ENCODE data around the gene WDR72. TPM values are rescaled to one million over a fixed set of nuclear protein-coding genes. Genes with fewer than 3 reads are reported as not detected.

WDR72 gene
- total RNA-seq (not detected), polyA plus RNA-seq (not detected)
- long read RNA-seq, donor 1, result 0 reads
- long read RNA-seq, donor 2, result 0 reads

- H3K4me1 ChIP-seq, result no peaks in the 10 kb centered on the region
- H3K9me3 ChIP-seq, result no peaks in the 10 kb centered on the region
- peak within 1 kb of the TSS; percentile 42 for H3K4me3 ChIP-seq
- ATAC-seq (no peak), DNase-seq (no peak)
- H3K27me3 ChIP-seq (ENCODE audit: insufficient read depth in 3 of 3, low read length in 2 of 3), result peaks cover 0 to 33% (median 3%) of the 10 kb centered on the region in 3 donors
- no peaks in the 10 kb centered on the region for H3K36me3 ChIP-seq (ENCODE audit: insufficient read depth in 1 of 2, low read depth in 1 of 2)
- no peak for TF ChIP-seq CTCF (IDR thresholded peaks at IDR 0.05)
- 0 to 2% (median 0%) methylated on average over 21 to 44 of the region's 45 CpGs for WGBS, 3 donors
- intact Hi-C loops (cut with DNase I), result no loop called here
- no peak within 1 kb of the TSS for H3K27ac ChIP-seq
Observed at GRCh38 chr15:53759411-53759931, at the start of gene WDR72. WDR72 (minus strand) TSS chr15:53759663; CDS start chr15:53733149, 26,514 bp downstream.

- Histone ChIP-seq H3K9me3 (no peaks in the 10 kb centered on the region), H3K36me3 (ENCODE audit: insufficient read depth in 1 of 2, low read depth in 1 of 2) (no peaks in the 10 kb centered on the region), H3K27ac (no peak overlapping the region), H3K4me3 (no peak overlapping the region), H3K4me1 (no peaks in the 10 kb centered on the region), H3K27me3 (ENCODE audit: insufficient read depth in 3 of 3, low read length in 2 of 3) (no peaks in the 10 kb centered on the region)
- DNase-seq, result no peak
- 52 to 61% (median 52%) methylated on average over 5 of the region's 5 CpGs for WGBS, 3 donors
- peak; percentile 35 for TF ChIP-seq CTCF (IDR thresholded peaks at IDR 0.05)
- ATAC-seq, result no peak
- intact Hi-C loops (cut with DNase I), result no loop called here
Observed at GRCh38 chr15:53808058-53808706, 48.7 kb upstream of the WDR72 start.

- intact Hi-C loops (cut with DNase I), result no loop called here
- ATAC-seq (no peak), DNase-seq (no peak)
- Histone ChIP-seq H3K36me3 (ENCODE audit: insufficient read depth in 1 of 2, low read depth in 1 of 2) (no peaks in the 10 kb centered on the region), H3K9me3 (no peaks in the 10 kb centered on the region), H3K4me1 (no peaks in the 10 kb centered on the region), H3K27ac (no peak overlapping the region), H3K4me3 (no peak overlapping the region), H3K27me3 (ENCODE audit: insufficient read depth in 3 of 3, low read length in 2 of 3) (no peaks in the 10 kb centered on the region)
- TF ChIP-seq CTCF (IDR thresholded peaks at IDR 0.05), result no peak
- 9 to 24% (median 19%) methylated on average over 1 of the region's 1 CpG for WGBS, 3 donors
Observed at GRCh38 chr15:53807501-53807900, 48.0 kb upstream of the WDR72 start.

- Histone ChIP-seq H3K4me3 (no peak overlapping the region), H3K4me1 (no peaks in the 10 kb centered on the region), H3K9me3 (no peaks in the 10 kb centered on the region), H3K27me3 (ENCODE audit: insufficient read depth in 3 of 3, low read length in 2 of 3) (no peaks in the 10 kb centered on the region), H3K36me3 (ENCODE audit: insufficient read depth in 1 of 2, low read depth in 1 of 2) (no peaks in the 10 kb centered on the region), H3K27ac (no peak overlapping the region)
- intact Hi-C loops (cut with DNase I), result no loop called here
- TF ChIP-seq CTCF (IDR thresholded peaks at IDR 0.05), result no peak
- DNase-seq (no peak), ATAC-seq (no peak)
- WGBS, 3 donors, result 19 to 34% (median 25%) methylated on average over 2 of the region's 2 CpGs
Observed at GRCh38 chr15:53802672-53803071, 43.2 kb upstream of the WDR72 start.
